H54 (cell line): Measurements from ENCODE around the gene SLC39A11.

Experiments used
- DNase-seq: peaks from one replicate; pipeline ENCODE4 v3.0.0; 2011; ENCODE audit warnings: low spot score, mixed read lengths; ENCODE audit not compliant: insufficient read length
- FAIRE-seq: peaks from 3 replicates; lab custom pipeline; 2011; peaks lifted over from hg19 to GRCh38; lab: Jason Lieb, UNC
- POLR2A ChIP-seq: IDR thresholded peaks from 2 replicates; pipeline ENCODE4 v1.6.1; 2011; ENCODE audit warnings: low read depth, mild to moderate bottlenecking, low read length

The SLC39A11 gene

DNA sequence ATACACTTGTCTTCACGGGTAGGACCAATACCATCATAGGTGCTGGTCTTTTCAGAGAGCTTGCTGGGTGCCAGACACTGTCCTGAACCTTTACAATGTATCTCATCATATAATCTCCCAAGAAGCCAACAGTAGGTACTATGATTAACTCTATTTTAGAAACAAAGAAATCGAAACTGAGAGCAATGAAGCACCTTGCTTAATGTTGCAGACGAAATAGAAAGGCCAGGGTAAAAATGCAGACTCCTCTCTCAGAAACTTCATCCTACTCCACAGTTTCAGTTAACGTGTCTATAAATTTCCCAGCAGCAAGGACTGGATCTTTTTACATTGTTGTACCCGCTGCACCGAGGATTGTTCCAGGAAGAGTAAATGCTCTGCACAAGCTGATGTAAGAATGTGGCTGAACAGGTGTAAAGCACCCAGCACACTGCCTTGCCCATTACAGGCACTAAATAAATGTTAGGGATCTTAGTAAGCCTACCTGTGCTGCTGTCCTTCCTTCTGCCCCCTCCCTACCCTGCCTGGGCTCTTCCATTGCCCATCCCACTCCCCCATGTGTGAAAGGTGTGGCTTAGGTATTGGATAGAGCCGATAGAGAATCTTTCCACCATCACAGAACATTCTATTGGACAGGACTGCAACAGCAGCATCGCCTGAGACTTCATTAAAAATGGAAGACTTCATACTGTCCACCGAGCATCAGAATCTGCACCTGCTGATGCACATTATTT is 495.0 kb downstream of the SLC39A11 start:
- DNase-seq (no peak), FAIRE-seq (no peak)
- TF ChIP-seq POLR2A, result no peak
